Activated CD8-positive, alpha-beta memory T cell treated with anti-CD3 and anti-CD28 coated beads for 4 hours (primary cell): ENCODE data around the gene LRTM1.

Experiments used
- DNase-seq, 2 donors: peaks; one replicate each; pipeline ENCODE4 v3.0.0-alpha.2; 2020; ENCODE audit warnings: low read depth in 2 of 2

The LRTM1 gene

GRCh38 chr3:54939557-54940300 is 11.9 kb upstream of the LRTM1 start:
- DNase-seq, result no peak

GRCh38 chr3:54936561-54936960 is 8.7 kb upstream of the LRTM1 start:
- no peak for DNase-seq

- no peak for DNase-seq
Observed at GRCh38 chr3:54935869-54936268, 8.0 kb upstream of the LRTM1 start.

GRCh38 chr3:54932606-54933005 is 4.7 kb upstream of the LRTM1 start:
- DNase-seq, result no peak

- DNase-seq, result no peak
Observed at GRCh38 chr3:54931182-54931581, 3.3 kb upstream of the LRTM1 start.

GRCh38 chr3:54918516-54918915 is 9.3 kb downstream of the LRTM1 start:
- DNase-seq, result no peak

DNA sequence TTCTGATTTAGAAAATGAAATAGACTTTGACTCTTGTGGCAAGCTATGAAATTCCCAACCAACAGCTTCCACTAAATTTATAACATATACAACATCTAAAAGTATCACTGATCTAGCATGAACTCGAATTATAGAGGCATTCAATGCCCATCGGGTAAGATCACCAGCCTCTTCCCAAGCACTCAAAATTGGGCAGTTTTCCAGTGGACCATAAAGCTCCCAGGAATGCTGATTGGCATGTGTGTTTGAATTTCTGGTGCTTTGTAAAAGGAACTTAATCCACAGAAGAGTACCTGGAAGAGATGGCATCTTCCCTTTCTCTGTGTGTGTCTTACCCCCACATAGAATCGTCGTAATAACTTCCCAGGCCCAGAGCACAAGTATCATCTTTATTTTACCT is 10.0 kb downstream of the LRTM1 start:
- no peak for DNase-seq

DNA sequence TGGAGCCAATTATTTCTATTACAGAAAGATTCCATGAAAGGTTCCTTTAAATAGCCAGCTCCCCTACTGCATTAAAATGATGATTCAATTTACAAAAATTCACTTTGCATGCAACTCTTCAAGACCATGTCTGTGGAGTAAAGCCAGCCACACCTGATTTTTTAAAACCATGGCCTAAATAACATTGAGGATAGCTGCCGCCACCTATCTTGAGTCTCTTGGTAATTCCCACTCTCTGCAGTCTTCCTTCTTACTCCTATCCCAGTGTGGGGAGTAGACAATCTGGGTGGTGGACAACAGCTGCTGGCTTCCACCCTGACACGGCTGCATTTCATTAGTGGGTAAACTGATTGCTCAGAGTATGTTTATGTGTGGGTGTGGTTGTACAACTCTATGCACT is 10.7 kb downstream of the LRTM1 start:
- no peak for DNase-seq

- DNase-seq, result no peak
Observed at GRCh38 chr3:54916732-54917131, 11.1 kb downstream of the LRTM1 start.

DNA sequence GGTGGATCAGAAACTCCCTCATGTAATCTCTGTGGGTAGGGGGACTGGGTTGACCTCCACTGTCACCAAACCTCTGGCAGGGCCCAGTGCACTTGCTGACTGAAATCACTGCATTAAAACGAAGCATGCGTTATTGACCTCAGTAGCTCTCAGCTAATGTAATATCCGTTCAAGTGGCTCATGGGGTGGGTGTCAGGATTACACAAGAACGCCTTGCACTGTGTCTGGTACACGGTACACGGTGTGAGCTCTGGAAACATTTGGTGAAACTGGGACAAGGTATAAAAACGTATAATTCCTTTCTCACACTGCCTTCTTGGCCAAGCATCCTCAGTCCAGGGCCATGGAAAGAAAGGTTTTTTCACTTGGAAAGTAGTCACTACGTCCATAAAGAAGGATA is 11.9 kb downstream of the LRTM1 start:
- no peak for DNase-seq

DNA sequence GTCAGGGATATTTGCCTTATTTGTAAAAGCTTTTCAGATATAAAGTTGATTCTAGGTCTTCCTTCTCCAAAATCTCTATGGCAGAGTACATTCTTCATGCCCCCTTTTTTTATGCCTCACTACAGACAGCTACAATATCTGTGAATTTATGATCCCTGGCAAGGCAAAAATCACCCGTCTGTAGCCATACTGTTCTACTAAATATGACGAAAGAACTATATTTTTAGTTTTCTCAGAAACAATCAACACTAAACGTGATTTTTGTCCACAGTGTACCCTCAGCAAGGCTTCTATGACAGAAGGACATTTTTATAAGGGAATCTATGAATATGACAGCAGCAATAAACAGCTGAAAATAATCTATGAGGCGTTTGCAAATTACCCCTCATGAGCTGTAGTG is 12.7 kb downstream of the LRTM1 start:
- DNase-seq, result no peak

DNA sequence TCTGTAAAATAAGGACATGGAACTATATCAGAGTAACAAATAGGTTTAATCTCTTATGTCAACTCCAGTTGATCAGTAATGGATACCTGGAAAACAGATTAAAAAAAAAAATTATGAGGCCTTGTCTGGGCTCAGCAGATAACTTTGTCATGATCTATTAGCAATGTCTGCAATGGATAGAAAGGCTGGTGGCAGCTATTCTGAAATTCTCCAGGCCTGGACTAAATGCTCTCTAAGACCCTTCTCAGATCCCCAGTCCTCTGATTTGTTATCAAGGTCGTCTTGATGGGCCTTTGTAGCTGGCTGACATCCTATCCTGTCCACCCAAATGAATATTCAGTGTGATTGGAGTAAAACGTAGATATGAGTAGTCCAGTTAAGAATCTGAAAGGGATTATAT is 13.7 kb downstream of the LRTM1 start:
- no peak for DNase-seq

DNA sequence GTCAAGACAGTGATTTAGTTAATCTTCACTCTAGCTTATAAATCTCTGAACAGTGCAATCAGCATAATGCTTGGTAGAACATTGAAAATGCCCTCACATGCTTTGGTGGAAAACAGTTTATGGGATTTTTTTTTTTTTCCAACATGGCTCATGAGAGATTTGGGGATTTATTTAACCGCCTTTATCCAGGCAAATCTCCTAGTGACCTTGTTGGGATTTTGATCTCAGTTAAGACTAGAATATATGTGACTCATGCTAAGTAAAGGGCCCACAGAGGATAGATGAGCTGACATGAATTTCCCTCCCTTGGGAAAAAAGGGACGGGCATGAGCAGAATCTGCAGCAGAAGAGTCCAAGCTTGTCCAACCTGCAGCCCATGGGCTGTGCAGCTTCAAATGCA is 18.7 kb downstream of the LRTM1 start:
- DNase-seq, result no peak

- DNase-seq, result no peak
Observed at GRCh38 chr3:54906763-54907162, 21.1 kb downstream of the LRTM1 start.

- DNase-seq, result no peak
Observed at GRCh38 chr3:54905920-54906319, 21.9 kb downstream of the LRTM1 start.

DNA sequence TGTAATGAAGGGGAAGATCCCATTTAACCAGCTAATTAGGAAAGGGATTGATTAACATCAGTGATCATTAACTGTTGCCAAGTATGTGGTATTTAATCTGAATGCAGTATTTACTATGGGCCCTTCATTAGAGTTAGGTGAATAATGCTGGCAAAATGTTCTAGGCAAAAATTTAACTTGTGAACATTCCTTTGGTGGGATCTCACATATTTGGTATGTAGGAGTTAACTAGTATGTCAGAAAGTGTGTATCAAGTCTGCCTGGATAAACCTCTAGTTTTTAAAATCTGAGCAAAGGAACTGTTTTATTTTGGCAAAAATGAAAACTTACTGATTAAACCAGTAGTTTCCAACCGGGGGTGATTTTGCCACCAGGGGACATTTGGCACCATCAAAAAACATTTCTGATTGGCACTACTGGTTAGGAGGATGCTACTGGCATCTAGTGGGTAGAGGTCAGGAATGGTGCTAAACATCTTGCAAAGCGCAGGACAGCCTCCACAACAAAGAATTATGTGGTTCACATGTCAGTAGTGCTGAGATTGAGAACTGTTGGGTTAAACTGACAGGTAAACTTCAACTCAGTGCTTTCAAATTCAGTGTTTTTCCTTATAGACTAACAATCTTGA is 22.5 kb downstream of the LRTM1 start:
- DNase-seq, result no peak

GRCh38 chr3:54901906-54902685 is 25.8 kb downstream of the LRTM1 start:
- DNase-seq, result no peak

GRCh38 chr3:54900838-54901591 is 26.8 kb downstream of the LRTM1 start:
- no peak for DNase-seq

GRCh38 chr3:54899273-54899672 is 28.6 kb downstream of the LRTM1 start:
- DNase-seq, result no peak

DNA sequence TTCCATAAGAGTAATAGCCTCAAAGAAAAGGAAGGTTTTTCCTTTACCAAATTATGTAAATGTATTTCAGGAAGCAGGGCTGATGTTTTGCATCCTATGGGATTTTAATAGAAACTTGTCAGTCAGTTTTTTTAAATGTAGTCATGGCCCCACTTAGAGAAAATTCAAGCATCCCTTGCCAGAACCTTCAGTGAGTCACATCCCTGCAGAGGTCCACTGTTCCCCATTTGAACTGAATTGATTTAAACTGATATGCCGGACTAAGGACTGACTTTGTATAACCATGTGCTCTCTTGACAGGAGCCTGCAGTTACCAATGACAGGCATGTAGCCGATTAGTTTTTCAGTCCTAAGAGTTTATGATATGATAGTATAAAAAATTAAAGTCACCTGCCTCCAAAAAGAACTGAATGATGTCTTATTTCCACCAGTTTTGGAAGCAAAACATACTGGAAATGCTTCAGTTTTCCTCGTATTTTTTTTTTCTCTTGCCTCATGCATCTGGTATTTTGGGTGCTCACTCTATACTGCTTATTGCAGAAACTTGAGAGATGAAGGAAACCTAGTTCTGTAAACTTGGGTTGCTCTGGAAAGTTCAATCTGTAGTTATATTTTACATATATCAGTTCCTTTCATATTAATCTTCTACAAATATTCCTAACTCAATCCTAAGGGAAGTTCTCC is 30.7 kb downstream of the LRTM1 start:
- no peak for DNase-seq

DNA sequence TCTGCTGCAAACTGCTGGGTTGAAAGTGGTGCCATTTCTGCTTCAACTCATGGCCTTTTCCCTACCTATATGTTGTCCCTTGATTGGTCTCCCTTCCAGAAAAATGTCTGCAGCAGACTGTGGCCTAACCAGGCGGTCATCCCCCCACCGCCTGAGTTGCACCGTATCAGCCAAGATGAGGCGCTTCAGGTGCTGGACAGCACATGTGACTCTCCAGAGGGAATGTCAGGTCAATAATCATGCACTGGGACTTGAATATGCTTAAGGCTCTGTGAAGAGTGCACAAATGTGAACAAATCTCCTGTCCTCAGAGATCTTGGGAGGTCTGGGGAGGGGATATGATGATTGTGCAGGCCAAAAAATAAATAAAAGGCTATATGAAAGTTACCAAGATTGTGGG is 32.2 kb downstream of the LRTM1 start:
- DNase-seq, result no peak

DNA sequence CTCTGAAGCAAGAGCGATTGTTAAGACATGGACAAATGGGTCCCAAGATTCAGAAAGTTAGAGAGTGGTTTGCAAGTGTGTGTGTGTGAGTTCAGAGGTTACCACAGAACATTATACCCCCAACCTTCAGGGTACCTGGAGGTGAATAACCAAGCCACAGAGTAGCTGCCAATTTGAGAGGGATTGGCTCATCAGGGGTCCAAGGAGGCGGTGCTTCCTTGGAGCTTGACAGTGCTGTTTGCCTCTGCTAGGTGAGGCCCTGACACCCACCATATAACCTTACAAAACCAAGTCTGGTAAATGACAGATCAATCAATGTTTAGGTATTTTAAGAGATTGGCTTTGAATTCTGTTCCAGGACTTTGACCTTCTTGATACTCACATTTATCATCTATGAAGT is 35.7 kb downstream of the LRTM1 start:
- DNase-seq, result no peak
